H54 (cell line): Measurements from ENCODE around the gene GCH1.
"Not testable (repeated sequence)": the region's sequence is repeated elsewhere in the genome, so short reads cannot be mapped to it uniquely, and the experiment has no call there.

Experiments used
- DNase-seq: peaks from one replicate; pipeline ENCODE4 v3.0.0; 2011; ENCODE audit warnings: low spot score, mixed read lengths; ENCODE audit not compliant: insufficient read length
- FAIRE-seq: peaks from 3 replicates; lab custom pipeline; 2011; peaks lifted over from hg19 to GRCh38; lab: Jason Lieb, UNC
- POLR2A ChIP-seq: IDR thresholded peaks from 2 replicates; pipeline ENCODE4 v1.6.1; 2011; ENCODE audit warnings: low read depth, mild to moderate bottlenecking, low read length

The GCH1 gene

DNA sequence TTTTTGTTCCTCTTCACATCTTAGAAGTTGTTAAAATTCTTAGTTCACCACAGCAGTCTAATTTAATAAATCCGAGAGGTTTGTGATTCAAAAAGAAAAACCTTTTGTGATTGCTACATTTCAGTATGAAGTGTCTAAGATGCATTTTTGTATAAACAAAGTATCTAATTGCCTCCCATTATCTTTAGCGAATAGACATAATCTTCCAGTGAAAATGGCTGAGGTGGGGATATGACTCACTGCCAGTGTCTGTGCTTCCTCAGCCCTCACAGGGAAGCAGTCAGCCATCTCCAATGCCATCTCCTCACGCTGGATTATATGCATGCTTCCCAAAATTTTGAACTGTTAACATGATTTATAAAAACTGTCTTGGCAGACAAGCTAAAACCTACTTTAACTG is 7.6 kb downstream of the GCH1 start:
- no peak for TF ChIP-seq POLR2A
- DNase-seq (no peak), FAIRE-seq (peak; percentile 67)

DNA sequence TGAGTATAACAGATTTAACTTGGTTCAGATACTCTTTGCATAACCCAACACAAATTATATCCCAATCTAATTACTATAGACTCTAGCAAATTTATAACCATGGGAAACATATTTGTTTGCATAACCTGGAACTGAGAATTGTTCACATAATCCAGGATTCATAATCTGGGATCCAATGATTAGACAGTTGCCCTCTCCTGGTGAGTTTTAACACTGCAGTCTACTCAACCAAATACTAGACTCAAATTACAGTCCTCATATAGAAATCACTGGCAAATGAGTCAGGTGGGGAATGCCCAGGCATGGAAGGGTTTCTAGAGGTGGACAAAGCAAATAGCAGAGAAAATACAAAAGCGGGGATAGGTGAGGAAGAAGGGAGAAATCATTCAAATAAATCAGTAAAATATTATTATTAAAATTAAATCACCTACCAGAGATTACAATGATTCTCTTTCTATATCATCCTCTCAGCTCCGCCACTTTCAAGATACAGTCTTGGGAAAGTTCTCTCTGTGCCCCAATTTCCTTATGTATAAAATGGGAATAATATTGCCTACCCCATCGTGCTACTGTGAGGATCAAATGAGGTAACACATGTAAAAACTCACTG is 9.4 kb downstream of the GCH1 start:
- FAIRE-seq: peak; percentile 93
- peak; percentile 22 for DNase-seq
- TF ChIP-seq POLR2A: no peak

DNA sequence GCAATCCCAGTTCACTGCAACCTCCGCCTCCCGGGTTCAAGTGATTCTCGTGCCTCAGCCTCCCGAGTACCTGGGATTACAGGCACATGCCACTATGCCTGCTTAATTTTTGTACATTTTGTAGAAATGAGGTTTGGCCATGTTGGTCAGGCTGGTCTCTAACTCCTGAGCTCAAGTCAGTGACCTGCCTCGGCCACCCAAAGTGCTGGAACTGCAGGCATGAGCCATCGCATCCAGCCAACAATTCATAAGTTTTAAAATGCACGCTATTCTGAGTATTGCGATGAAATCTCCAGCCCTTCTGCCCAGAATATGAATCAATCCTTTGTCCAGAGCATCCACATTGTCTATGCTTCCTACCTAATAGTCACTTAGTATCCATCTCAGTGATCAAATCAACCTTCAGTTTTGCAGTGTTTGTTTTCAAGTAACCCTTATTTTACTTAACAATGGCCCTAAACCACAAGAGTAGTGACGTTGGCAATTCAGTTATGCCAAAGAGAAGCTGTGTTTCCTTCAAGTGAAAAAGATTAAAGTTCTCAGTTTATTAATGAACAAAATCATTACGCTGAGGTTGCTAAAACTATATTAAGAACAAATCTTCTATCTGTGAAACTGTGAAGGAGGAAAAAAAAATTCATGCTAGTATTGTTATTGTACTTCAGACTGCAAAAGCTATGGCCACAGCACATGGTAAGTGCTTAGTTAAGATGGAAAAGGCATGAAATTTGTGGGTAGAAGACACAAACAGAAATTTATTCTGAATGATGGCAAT is 11.0 kb downstream of the GCH1 start:
- TF ChIP-seq POLR2A: no peak
- FAIRE-seq (no peak), DNase-seq (no peak)

DNA sequence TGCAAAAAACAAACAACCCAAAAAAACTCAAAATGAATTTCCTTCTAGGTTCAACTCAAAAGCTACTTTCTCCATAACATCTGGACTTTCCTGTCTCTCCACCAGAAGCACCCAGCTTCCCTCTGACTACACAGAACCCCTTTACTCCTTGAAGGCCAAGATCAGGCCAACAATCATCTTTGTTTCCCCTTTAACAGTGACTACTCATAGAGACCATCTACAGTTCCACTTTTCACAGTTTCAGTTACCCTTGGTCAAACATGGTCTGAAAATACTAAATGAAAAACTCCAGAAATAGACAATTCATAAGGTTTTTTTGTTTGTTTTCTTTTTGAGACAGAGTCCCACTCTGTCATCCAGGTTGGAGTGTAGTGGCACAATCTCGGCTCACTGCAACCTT is 11.8 kb downstream of the GCH1 start:
- TF ChIP-seq POLR2A: no peak
- FAIRE-seq (no peak), DNase-seq (no peak)

DNA sequence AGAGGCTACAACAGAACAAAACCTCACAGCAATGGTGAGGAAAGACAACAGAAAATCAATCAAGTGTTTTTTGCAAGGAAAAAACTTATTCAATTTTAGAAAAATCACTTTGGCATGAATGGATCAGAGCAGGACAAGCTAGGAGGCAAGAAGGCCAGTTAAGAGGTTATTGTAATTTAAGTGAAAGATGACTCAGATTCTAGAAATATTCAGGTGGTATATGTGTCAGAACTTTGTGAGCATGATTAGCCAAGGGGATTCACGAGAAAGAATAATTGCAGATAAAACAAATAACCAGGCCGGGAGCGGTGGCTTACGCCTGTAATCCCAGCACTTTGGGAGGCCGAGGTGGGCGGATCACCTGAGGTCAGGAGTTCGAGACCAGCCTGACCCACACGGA is 12.7 kb downstream of the GCH1 start:
- no peak for FAIRE-seq
- no peak for TF ChIP-seq POLR2A
- DNase-seq: no peak

DNA sequence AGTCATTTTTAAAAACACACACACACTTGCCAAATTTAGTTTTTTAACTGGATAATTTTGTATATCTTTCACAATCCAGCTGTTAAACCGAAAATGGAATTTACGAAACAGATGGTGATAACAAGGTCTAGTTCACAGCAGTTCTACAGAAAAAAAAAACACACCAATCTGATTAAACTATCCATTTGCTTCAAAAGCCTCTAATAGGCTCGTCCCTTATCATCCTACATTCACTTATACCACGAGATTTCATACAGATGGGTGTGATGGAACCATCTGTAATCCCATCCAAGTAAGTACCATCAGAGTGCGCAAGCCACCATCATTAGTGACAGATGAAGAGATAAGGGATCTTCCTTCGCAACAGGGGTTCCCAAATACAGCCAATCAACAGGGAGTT is 20.1 kb downstream of the GCH1 start:
- FAIRE-seq (no peak), DNase-seq (no peak)
- TF ChIP-seq POLR2A: no peak

DNA sequence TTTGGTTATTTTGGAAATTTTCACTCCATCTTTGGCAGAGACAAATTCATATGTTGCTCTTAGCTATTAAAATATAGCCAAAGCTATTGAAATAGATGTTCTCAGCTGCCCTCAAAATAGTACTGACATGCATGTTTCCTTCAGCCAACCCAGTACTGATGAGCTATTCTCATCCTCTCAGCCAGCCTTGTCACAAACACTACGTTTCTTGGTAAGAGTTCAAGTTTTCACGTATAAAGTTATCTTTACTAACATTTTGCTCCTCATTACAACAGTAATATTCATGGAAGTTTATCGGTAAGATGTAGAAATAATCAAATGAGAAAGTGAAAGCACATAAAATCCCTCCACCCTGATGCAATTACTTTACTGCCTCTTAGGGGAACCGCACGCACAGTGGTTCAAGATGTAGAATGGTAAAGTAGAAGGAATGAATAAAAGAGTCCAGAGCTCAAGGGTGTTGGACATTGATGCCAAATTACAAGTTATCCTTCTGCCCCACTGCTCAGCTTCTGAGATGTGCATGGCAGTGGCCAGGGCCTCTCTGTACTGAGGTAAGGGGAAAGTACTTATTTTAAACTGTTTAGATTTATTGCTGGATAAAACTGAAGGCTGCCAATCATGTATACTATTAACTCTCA is 20.7 kb downstream of the GCH1 start:
- TF ChIP-seq POLR2A: no peak
- DNase-seq (no peak), FAIRE-seq (no peak)

DNA sequence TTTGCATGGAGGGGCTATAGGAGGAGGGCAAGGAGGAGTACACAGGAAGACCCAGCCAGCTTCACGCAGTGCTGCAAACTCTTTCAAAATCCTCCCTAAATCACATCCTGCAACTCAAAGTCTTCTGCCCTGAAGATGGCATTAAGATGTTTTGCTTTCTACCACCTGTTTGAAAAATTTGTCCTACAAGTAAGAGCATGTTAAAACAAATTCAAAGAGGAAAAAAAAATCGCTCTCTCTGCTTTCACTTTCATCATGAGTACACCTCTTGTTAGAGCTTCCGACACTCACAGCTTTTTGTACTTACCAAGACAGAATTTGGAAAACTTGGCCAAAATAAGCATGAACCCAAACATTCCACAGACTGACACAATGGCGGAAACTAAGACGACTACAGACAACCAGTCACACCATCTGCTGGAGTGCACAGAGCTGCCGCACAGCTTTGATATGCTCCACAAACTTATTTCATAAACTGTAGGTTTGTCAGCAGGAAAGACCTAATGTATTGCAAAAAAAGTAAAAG is 21.3 kb downstream of the GCH1 start:
- no peak for FAIRE-seq
- no peak for TF ChIP-seq POLR2A
- no peak for DNase-seq

DNA sequence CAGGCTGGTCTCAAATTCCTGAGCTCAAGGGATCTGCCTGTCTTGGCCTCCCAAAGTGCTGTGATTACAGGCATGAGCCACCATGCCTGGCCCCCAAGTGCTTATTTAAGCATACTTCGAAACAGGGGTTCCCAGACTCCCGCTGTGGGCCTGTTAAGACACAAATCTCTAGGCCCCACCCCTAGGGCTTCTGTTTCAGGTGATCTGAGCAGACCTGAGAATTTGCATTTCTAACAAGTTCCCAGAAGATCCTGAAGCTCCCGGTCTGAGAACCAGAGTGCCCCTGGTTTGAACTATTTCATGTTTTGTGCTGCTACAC is 25.0 kb downstream of the GCH1 start:
- FAIRE-seq (no peak), DNase-seq (no peak)
- TF ChIP-seq POLR2A: no peak

DNA sequence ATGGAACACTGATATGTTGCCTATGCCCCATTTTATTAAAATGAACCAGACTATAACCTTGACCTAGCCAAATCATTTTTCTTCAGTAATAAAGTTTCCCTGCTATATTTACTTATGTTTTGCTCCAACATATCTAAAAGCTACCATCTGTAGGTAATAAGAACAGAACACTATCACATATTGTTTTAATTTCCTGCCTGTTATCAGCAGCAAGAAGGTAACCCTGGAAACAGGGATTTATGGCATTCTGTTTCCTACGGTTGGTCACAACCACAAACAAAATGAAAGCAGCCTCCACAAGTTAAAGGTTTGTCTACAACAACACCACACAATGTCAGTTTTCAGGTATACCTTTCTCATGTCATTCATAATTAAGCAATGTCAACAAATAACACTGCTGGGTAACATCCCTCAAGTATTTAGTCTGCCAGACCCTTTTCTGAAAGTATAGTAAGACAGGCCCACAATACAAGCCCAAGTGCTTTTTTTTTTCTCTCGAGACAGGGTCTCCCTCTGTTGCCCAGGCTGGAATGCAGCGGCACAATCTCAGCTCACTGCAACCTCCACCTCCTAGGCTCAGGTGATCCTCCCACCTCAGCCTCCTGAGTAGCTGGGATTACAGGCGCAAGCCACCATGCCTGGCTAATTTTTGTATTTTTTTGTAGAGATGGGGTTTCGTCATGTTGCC is 25.5 kb downstream of the GCH1 start:
- FAIRE-seq (no peak), DNase-seq (no peak)
- no peak for TF ChIP-seq POLR2A

DNA sequence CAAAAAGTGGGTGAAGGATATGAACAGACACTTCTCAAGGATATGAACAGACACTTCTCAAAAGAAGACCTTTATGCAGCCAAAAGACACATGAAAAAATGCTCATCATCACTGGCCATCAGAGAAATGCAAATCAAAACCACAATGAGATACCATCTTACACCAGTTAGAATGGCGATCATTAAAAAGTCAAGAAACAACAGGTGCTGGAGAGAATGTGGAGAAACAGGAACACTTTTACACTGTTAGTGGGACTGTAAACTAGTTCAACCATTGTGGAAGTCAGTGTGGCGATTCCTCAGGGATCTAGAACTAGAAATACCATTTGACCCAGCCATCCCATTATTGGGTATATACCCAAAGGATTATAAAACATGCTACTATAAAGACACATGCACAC is 27.0 kb downstream of the GCH1 start:
- not testable (repeated sequence) for FAIRE-seq, DNase-seq

DNA sequence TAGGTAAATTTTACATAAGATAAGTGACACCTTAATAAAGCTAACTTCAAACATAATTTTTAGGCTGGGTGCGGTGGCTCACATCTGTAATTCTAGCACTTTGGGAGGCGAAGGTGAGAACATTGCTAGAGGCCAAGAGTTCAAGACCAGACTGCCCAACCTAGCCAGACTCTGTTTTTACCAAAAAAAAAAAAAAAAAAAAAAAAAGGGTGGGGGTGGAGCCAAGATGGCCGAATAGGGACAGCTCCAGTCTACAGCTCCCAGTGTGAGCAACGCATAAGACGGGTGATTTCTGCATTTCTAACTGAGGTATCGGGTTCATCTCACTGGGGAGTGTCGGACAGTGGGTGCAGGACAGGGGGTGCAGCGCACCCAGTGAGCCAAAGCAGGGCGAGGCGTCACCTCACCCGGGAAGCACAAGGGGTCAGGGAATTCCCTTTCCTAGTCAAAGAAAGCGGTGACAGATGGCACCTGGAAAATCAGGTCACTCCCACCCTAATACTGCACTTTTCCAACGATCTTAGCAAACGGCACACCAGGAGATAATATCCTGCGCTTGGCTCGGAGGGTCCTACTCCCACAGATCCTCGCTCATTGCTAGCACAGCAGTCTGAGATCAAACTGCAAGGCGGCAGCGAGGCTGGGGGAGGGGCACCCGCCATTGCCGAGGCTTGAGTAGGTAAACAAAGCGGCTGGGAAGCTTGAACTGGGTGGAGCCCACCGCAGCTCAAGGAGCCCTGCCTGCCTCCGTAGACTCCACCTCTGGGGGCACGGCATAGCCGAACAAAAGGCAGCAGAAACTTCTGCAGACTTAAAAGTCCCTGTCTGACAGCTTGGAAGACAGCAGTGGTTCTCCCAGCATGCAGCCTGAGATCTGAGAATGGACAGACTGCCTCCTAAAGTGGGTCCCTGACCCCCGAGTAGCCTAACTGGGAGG is 32.2 kb downstream of the GCH1 start:
- not testable (repeated sequence) for FAIRE-seq, DNase-seq

DNA sequence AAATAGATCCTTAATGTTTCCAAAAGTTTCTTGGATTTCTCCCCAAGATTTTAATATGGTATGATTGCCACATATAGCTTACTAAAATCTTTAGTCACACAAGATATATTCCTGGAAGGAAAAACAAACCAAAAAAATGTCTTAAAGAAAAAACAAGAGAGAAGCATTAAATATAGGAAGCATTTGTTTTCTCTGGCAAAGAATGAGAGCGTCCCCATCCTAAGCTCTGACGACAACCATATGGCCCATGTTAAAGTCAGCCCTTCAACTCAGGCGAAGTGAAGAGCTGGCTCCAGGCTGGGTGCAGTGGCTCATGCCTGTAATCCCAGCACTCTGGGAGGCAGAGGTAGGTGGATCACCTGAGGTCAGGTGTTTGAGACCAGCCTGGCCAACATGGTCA is 35.6 kb downstream of the GCH1 start:
- no peak for TF ChIP-seq POLR2A
- DNase-seq (no peak), FAIRE-seq (no peak)
